IPS-18a (cell line): ENCODE data around the gene STK32B.
"Not testable (repeated sequence)": the region's sequence is repeated elsewhere in the genome, so short reads cannot be mapped to it uniquely, and the experiment has no call there.

ENCODE experiments used
- H3K27ac ChIP-seq: one replicate; pipeline ENCODE4 v1.5.1; 2013; ENCODE audit warnings: low read length
- H3K27me3 ChIP-seq: one replicate; pipeline ENCODE4 v1.6.1; 2013; ENCODE audit warnings: mild to moderate bottlenecking, low read length; ENCODE audit not compliant: control insufficient read depth, insufficient read depth
- H3K36me3 ChIP-seq: one replicate; pipeline ENCODE4 v1.6.1; 2013; ENCODE audit warnings: low read depth, low read length; ENCODE audit not compliant: control insufficient read depth
- H3K4me1 ChIP-seq: one replicate; pipeline ENCODE4 v1.6.1; 2013; ENCODE audit warnings: low read depth, low read length; ENCODE audit not compliant: control insufficient read depth
- H3K4me3 ChIP-seq: one replicate; pipeline ENCODE4 v1.5.1; 2013; ENCODE audit warnings: low read length
- H3K9ac ChIP-seq: one replicate; pipeline ENCODE4 v1.6.1; 2013; ENCODE audit warnings: mild to moderate bottlenecking, low read length, moderate library complexity
- H3K9me3 ChIP-seq: one replicate; pipeline ENCODE4 v1.6.1; 2013; ENCODE audit warnings: low read depth, low read length; ENCODE audit not compliant: control insufficient read depth

STK32B gene

GRCh38 chr4:5443976-5444802 is 392.9 kb downstream of the STK32B start:
- H3K4me3 ChIP-seq, H3K9ac ChIP-seq, H3K4me1 ChIP-seq, H3K36me3 ChIP-seq, H3K27me3 ChIP-seq, H3K27ac ChIP-seq, H3K9me3 ChIP-seq: not testable (repeated sequence)

- no peaks in the 10 kb centered on the region for H3K4me1 ChIP-seq
Observed at GRCh38 chr4:5444918-5445517, 393.7 kb downstream of the STK32B start.

GRCh38 chr4:5446595-5447226 is 395.4 kb downstream of the STK32B start:
- Histone ChIP-seq H3K36me3 (no peaks in the 10 kb centered on the region), H3K9ac (no peak overlapping the region), H3K4me3 (no peak overlapping the region), H3K27me3 (no peaks in the 10 kb centered on the region), H3K9me3 (no peaks in the 10 kb centered on the region), H3K27ac (no peak overlapping the region), H3K4me1 (no peaks in the 10 kb centered on the region)

More at GRCh38 chr4:5444918-5445517, 393.7 kb downstream of the STK32B start:
- Histone ChIP-seq H3K36me3 (no peaks in the 10 kb centered on the region), H3K9ac (no peak overlapping the region), H3K9me3 (no peaks in the 10 kb centered on the region), H3K27ac (no peak overlapping the region), H3K4me3 (no peak overlapping the region), H3K27me3 (no peaks in the 10 kb centered on the region)

GRCh38 chr4:5447755-5448154 is 396.5 kb downstream of the STK32B start:
- Histone ChIP-seq H3K4me3 (no peak overlapping the region), H3K27me3 (no peaks in the 10 kb centered on the region), H3K9me3 (no peaks in the 10 kb centered on the region), H3K36me3 (no peaks in the 10 kb centered on the region), H3K4me1 (no peaks in the 10 kb centered on the region), H3K27ac (no peak overlapping the region), H3K9ac (no peak overlapping the region)

GRCh38 chr4:5448221-5448620 is 396.9 kb downstream of the STK32B start:
- H3K9ac ChIP-seq = no peak overlapping the region
- no peaks in the 10 kb centered on the region for H3K4me1 ChIP-seq
- no peaks in the 10 kb centered on the region for H3K36me3 ChIP-seq
- H3K4me3 ChIP-seq = no peak overlapping the region
- no peak overlapping the region for H3K27ac ChIP-seq
- H3K27me3 ChIP-seq = no peaks in the 10 kb centered on the region
- H3K9me3 ChIP-seq = no peaks in the 10 kb centered on the region

- Histone ChIP-seq H3K36me3 (no peaks in the 10 kb centered on the region), H3K4me1 (no peaks in the 10 kb centered on the region), H3K27me3 (no peaks in the 10 kb centered on the region), H3K27ac (no peak overlapping the region), H3K9me3 (no peaks in the 10 kb centered on the region), H3K9ac (no peak overlapping the region), H3K4me3 (no peak overlapping the region)
Observed at GRCh38 chr4:5451243-5451642, 400.0 kb downstream of the STK32B start.

GRCh38 chr4:5452156-5452555 is 400.9 kb downstream of the STK32B start:
- Histone ChIP-seq H3K36me3 (no peaks in the 10 kb centered on the region), H3K4me1 (no peaks in the 10 kb centered on the region), H3K27me3 (no peaks in the 10 kb centered on the region), H3K27ac (no peak overlapping the region), H3K9ac (no peak overlapping the region), H3K4me3 (no peak overlapping the region), H3K9me3 (no peaks in the 10 kb centered on the region)

- Histone ChIP-seq H3K4me1 (no peaks in the 10 kb centered on the region), H3K9me3 (no peaks in the 10 kb centered on the region), H3K36me3 (no peaks in the 10 kb centered on the region), H3K27ac (no peak overlapping the region), H3K27me3 (no peaks in the 10 kb centered on the region), H3K4me3 (no peak overlapping the region), H3K9ac (no peak overlapping the region)
Observed at GRCh38 chr4:5455003-5455585, 403.8 kb downstream of the STK32B start.

GRCh38 chr4:5456296-5456845 is 405.1 kb downstream of the STK32B start:
- no peaks in the 10 kb centered on the region for H3K36me3 ChIP-seq
- H3K4me3 ChIP-seq = no peak overlapping the region
- no peak overlapping the region for H3K9ac ChIP-seq
- H3K9me3 ChIP-seq = no peaks in the 10 kb centered on the region
- no peaks in the 10 kb centered on the region for H3K27me3 ChIP-seq
- H3K4me1 ChIP-seq = no peaks in the 10 kb centered on the region
- no peak overlapping the region for H3K27ac ChIP-seq

GRCh38 chr4:5458676-5459075 is 407.4 kb downstream of the STK32B start:
- no peaks in the 10 kb centered on the region for H3K4me1 ChIP-seq
- H3K27ac ChIP-seq = no peak overlapping the region
- no peak overlapping the region for H3K9ac ChIP-seq
- H3K4me3 ChIP-seq = no peak overlapping the region
- no peaks in the 10 kb centered on the region for H3K27me3 ChIP-seq
- H3K36me3 ChIP-seq = no peaks in the 10 kb centered on the region
- H3K9me3 ChIP-seq = no peaks in the 10 kb centered on the region

GRCh38 chr4:5459236-5459635 is 408.0 kb downstream of the STK32B start:
- no peaks in the 10 kb centered on the region for H3K36me3 ChIP-seq
- H3K27ac ChIP-seq = no peak overlapping the region
- no peaks in the 10 kb centered on the region for H3K4me1 ChIP-seq
- no peak overlapping the region for H3K9ac ChIP-seq
- no peak overlapping the region for H3K4me3 ChIP-seq
- H3K9me3 ChIP-seq = no peaks in the 10 kb centered on the region
- no peaks in the 10 kb centered on the region for H3K27me3 ChIP-seq
